GM21381 (cell line): ENCODE measurements around the gene SCN8A.

Experiments
- ATAC-seq: cut with Tn5 transposase; IDR thresholded peaks from one replicate; pipeline ENCODE4 v1.9.1; 2021; ENCODE audit warnings: mild to moderate bottlenecking, moderate library complexity; ENCODE audit not compliant: unreplicated experiment

SCN8A gene

GRCh38 chr12:51702587-51702986, 111.6 kb downstream of the SCN8A start:
- no peak for ATAC-seq

GRCh38 chr12:51705450-51705849, 114.4 kb downstream of the SCN8A start:
- ATAC-seq = no peak

- ATAC-seq = no peak
Observed at GRCh38 chr12:51706206-51706605, 115.2 kb downstream of the SCN8A start.

- ATAC-seq = no peak
Observed at GRCh38 chr12:51714666-51715065, 123.6 kb downstream of the SCN8A start.

DNA sequence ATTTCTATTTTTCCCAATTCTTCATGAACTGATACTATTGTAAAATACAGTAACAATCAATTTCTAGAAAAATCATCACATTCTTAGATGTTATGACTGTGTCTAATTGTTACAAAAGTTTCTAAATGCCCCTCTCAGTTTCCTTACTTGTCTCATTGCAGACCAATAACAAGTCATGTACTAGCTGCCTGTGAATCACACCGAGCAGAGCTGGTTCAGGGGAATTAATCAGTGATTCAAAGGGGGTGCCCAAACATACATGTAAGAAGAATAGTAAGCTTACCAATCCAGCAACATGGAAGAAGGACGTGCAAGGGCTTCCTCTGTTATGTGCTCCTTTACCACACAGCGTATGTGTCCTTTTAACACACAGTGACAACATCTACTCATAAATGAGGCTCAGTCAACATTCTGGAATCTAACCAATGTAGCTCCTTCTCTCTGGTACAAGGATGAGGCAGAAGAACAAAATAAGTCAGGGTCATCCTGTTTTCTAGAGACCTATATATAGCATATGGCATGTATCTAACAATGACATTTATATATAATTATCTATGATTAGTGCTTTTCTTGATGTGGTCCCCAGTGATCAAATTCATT, 126.4 kb downstream of the SCN8A start:
- ATAC-seq = no peak

GRCh38 chr12:51721282-51721940, 130.4 kb downstream of the SCN8A start:
- no peak for ATAC-seq

DNA sequence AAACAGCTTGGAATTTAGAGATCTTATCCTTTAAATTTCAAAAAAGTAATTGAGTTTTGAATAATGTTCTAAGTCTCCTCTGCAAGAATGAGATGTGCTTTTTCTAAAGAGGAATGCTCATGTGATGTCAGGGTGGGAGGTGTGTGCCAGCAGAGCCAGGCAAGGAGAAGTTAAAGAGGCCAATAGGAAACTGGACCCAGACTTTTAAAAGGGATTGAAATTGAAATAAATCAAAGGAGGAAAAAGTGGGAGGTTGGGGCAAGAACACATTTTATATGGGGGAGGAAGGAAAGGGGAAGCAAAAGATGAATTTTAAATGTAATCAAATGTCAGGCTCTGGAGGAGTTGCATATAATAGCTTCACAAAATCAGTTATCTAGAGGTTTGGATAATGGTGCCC, 131.4 kb downstream of the SCN8A start:
- ATAC-seq = no peak

DNA sequence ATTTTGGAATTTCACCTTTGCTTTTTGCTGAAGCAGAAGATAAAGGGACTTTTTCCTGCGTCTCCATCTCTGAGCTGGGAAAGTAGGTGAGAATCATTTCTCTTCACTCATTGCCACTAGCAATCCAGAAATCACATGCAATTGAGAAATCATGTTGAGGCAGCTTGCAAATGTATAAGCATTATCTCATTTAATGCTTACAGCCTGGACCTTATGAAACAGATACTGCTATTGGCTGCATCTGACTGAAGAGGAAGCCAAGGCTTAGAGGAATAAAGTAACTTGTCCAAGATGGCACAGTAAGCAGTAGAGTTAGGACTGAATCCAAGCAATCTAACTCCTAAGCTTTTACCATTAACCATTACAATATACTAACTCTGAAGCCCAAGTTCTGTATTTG, 135.1 kb downstream of the SCN8A start:
- no peak for ATAC-seq

GRCh38 chr12:51726931-51727330, 135.9 kb downstream of the SCN8A start:
- no peak for ATAC-seq

DNA sequence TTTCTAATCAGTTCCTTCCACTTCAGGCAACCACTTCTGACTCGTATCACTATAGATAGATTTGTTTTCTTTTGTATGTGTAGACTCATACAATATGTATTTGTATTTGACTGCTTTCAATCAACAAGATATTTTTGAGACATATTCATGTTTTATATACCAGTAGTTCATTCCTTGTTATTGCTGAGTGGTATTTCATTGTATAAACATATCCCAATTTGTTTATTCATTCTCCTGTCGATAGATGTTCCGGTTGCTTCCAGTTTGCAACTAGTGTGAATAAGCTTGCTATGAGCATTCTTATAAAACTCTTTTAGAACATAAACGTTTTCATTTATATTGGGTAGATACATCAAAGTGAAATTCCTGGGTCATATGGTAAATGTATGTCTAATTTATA, 138.3 kb downstream of the SCN8A start:
- ATAC-seq = no peak

- ATAC-seq = no peak
Observed at GRCh38 chr12:51730745-51731144, 139.7 kb downstream of the SCN8A start.

DNA sequence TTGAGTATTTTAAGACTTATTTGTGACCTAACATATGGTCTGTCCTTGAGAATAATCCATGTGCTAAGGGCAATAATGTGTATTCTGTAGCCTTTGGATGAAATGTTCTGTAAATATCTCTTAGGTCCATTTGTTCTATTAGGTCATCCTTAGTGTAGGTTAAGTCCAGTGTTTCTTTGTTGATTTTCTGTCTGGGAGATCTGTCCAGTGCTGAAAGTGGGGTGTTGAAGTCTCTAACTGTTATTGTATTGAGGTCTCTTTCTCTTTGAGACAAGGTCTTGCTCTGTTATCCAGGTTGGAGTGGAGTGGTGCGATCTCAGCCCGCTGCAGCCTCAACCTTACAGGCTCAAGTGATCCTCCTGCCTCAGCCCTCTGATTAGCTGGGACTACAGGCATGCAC, 149.5 kb downstream of the SCN8A start:
- ATAC-seq = no peak

DNA sequence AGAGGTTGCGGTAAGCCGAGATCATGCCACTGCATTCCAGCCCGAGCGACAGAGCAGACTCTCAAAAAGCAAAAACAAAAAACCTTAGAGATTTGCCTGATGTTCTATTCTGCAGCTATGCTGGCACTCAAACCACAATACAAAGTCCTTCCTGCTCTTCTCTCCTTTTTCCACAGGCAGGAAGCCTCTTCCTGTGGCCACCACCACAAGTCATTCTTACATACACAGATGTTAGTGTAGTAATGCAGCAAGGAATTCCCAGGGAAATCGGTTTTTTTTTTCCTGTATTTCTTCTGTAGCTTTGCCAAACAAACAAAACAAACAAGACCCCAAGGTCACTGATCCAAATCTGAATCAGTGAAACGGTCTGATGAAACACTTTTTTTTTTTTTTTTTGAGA, 153.2 kb downstream of the SCN8A start:
- no peak for ATAC-seq

GRCh38 chr12:51744957-51745356, 153.9 kb downstream of the SCN8A start:
- no peak for ATAC-seq

- ATAC-seq = no peak
Observed at GRCh38 chr12:51746416-51746815, 155.4 kb downstream of the SCN8A start.

DNA sequence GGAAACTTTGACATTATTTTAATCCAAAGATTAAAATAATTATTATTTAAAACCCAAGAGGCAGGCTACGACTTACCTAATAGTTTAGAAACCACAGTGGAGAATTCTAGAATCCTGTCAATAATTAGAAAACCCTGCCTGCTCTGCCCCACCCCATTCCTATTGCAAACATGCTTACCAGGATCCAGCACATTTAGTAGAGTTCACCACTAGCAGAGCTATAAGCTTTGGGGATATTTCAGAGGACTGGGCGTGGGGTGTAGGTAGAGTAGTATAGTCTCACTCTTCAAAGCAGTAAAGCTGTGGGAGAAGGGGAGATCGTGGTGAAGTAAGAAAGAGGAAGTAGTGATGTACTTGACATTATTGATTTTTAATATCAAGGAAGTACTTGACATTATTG, 157.2 kb downstream of the SCN8A start:
- no peak for ATAC-seq

GRCh38 chr12:51749206-51749985, 158.4 kb downstream of the SCN8A start:
- no peak for ATAC-seq

- no peak for ATAC-seq
Observed at GRCh38 chr12:51749986-51750317, 158.9 kb downstream of the SCN8A start.

- ATAC-seq = no peak
Observed at GRCh38 chr12:51751661-51752060, 160.6 kb downstream of the SCN8A start.

- no peak for ATAC-seq
Observed at GRCh38 chr12:51752234-51752889, 161.3 kb downstream of the SCN8A start.

- no peak for ATAC-seq
Observed at GRCh38 chr12:51753980-51754675, 163.1 kb downstream of the SCN8A start.
